Ovary (tissue), 3 donors: Measurements from ENCODE around the gene PEAK1.

Experiments
- CTCF ChIP-seq, 3 donors: fragments of 450-650 bp in 2 of 3; fragments of 200-600 bp in 1 of 3; IDR thresholded peaks; one replicate each; pipeline versions ENCODE4 v1.5.1 to v1.8.0; 2016 to 2022; ENCODE audit warnings: antibody characterized with exemption in 3 of 3, mild to moderate bottlenecking in 1 of 3
- POLR2A ChIP-seq: fragments of 450-650 bp; IDR thresholded peaks from one replicate; pipeline ENCODE4 v1.6.1; 2017; ENCODE audit warnings: antibody characterized with exemption, mild to moderate bottlenecking, moderate library complexity
- donor health status: DM: no; HTN: no; CAD: no.

GRCh38 chr15:77468896-77469295 is 49.0 kb upstream of the PEAK1 start:
- TF ChIP-seq POLR2A (no peak), CTCF (IDR thresholded peaks at IDR 0.05) (no peak)
